ENCODE data around the gene TGFBRAP1. TPM values are rescaled to one million over a fixed set of nuclear protein-coding genes. Genes with fewer than 3 reads are reported as not detected.

The TGFBRAP1 gene
- total and polyA plus RNA-seq, 9 donors: 7.2 to 19.1 (median 16.4) TPM

GRCh38 chr2:105361102-105361889, 31.8 kb upstream of the TGFBRAP1 start:
- Histone ChIP-seq H3K36me3 (no peaks in the 10 kb centered on the region), H3K27me3 (no peaks in the 10 kb centered on the region), H3K27ac (no peak overlapping the region), H3K9me3 (no peaks in the 10 kb centered on the region), H3K4me1 (ENCODE audit: insufficient read depth) (no peaks in the 10 kb centered on the region), H3K4me3 (no peak overlapping the region)
- intact Hi-C loops (cut with DNase I): no loop called here
- 66 to 72% (median 68%) methylated on average over 11 of the region's 11 CpGs for WGBS, 3 donors
- no peak for DNase-seq
- TF ChIP-seq POLR2A (IDR thresholded peaks at IDR 0.05) (no peak), CTCF (IDR thresholded peaks at IDR 0.05) (no peak), EP300 (IDR thresholded peaks at IDR 0.05) (no peak)

GRCh38 chr2:105358593-105358992, 29.1 kb upstream of the TGFBRAP1 start:
- intact Hi-C loops (cut with DNase I): no loop called here
- TF ChIP-seq CTCF (IDR thresholded peaks at IDR 0.05) (no peak), POLR2A (IDR thresholded peaks at IDR 0.05) (no peak), EP300 (IDR thresholded peaks at IDR 0.05) (no peak)
- no peaks in the 10 kb centered on the region for H3K4me1 ChIP-seq (ENCODE audit: insufficient read depth)
- peak overlapping the region in 1 of 2 donors; percentile 16 for H3K27ac ChIP-seq
- DNase-seq: peak in 1 of 5 donors; percentile 44
- no peaks in the 10 kb centered on the region for H3K36me3 ChIP-seq
- WGBS, 3 donors: 74 to 87% (median 82%) methylated on average over 6 of the region's 6 CpGs
- H3K4me3 ChIP-seq: no peak overlapping the region
- H3K9me3 ChIP-seq: no peaks in the 10 kb centered on the region
- no peaks in the 10 kb centered on the region for H3K27me3 ChIP-seq

GRCh38 chr2:105357122-105357521, 27.6 kb upstream of the TGFBRAP1 start:
- 93 to 100% (median 97%) methylated on average over 1 of the region's 1 CpG for WGBS, 3 donors
- no peaks in the 10 kb centered on the region for H3K36me3 ChIP-seq

GRCh38 chr2:105344704-105345345, 15.3 kb upstream of the TGFBRAP1 start:
- WGBS, 3 donors: 55 to 65% (median 56%) methylated on average over 4 of the region's 4 CpGs
- TF ChIP-seq CTCF (IDR thresholded peaks at IDR 0.05): peak; percentile 11 to 62 (median 54)
- TF ChIP-seq EP300 (IDR thresholded peaks at IDR 0.05): no peak
- TF ChIP-seq POLR2A (IDR thresholded peaks at IDR 0.05): no peak
- Histone ChIP-seq H3K4me1 (ENCODE audit: insufficient read depth) (no peaks in the 10 kb centered on the region), H3K27me3 (no peaks in the 10 kb centered on the region), H3K4me3 (no peak overlapping the region), H3K27ac (no peak overlapping the region), H3K9me3 (no peaks in the 10 kb centered on the region), H3K36me3 (no peaks in the 10 kb centered on the region)
- intact Hi-C loops (cut with DNase I): loop anchor here in 2 of 4 donors (10.0 kb wide), 2 partner anchors 180 to 200 kb away; no protein-coding TSS in a partner anchor
- no peak for DNase-seq

More at GRCh38 chr2:105357122-105357521, 27.6 kb upstream of the TGFBRAP1 start:
- no peaks in the 10 kb centered on the region for H3K4me1 ChIP-seq (ENCODE audit: insufficient read depth)
- H3K9me3 ChIP-seq: no peaks in the 10 kb centered on the region
- no peak overlapping the region for H3K4me3 ChIP-seq
- TF ChIP-seq EP300 (IDR thresholded peaks at IDR 0.05): no peak
- no peak for TF ChIP-seq CTCF (IDR thresholded peaks at IDR 0.05)
- no peak for TF ChIP-seq POLR2A (IDR thresholded peaks at IDR 0.05)
- intact Hi-C loops (cut with DNase I): no loop called here
- no peak for DNase-seq
- no peaks in the 10 kb centered on the region for H3K27me3 ChIP-seq
- H3K27ac ChIP-seq: no peak overlapping the region
